ENCODE data around the gene GALM. TPM values are rescaled to one million over a fixed set of nuclear protein-coding genes. Genes with fewer than 3 reads are reported as not detected.

Gene GALM
- total RNA-seq, 1 experiment from 2014 or later: 10.0 TPM

GRCh38 chr2:38683766-38684165, 17.9 kb downstream of the GALM start:
- Histone ChIP-seq H3K4me2 (ENCODE audit: insufficient read depth, insufficient read length, low read length) (no peak overlapping the region), H4K5ac (ENCODE audit: insufficient read length, low read depth, low read length) (no peak overlapping the region), H2BK5ac (ENCODE audit: insufficient read length, low read length) (no peak overlapping the region), H3K79me2 (ENCODE audit: insufficient read depth, low read length) (no peaks in the 10 kb centered on the region), H3K14ac (ENCODE audit: insufficient read depth, low read length) (no peak overlapping the region), H3K27ac (ENCODE audit: insufficient read length, low read depth, low read length) (no peak overlapping the region), H3T11ph (ENCODE audit: low read length) (no peak overlapping the region), H3K4ac (ENCODE audit: low read depth, low read length) (no peak overlapping the region), H2AFZ (ENCODE audit: low read length) (no peak overlapping the region), H3K27me3 (ENCODE audit: insufficient read depth, low read length) (no peaks in the 10 kb centered on the region), H3K18ac (ENCODE audit: insufficient read length, low read depth, low read length) (no peak overlapping the region), H3K23me2 (ENCODE audit: insufficient read length, low read depth, low read length, poor library complexity, severe bottlenecking) (no peaks in the 10 kb centered on the region), H2BK20ac (ENCODE audit: low read depth, low read length, poor library complexity, severe bottlenecking) (no peak overlapping the region), H2BK12ac (ENCODE audit: insufficient read length, low read depth, low read length) (no peak overlapping the region), H3K4me1 (ENCODE audit: insufficient read depth, low read length) (no peaks in the 10 kb centered on the region), H3K23ac (ENCODE audit: insufficient read length, low read depth, low read length) (no peak overlapping the region), H2BK120ac (ENCODE audit: low read depth, low read length, poor library complexity, severe bottlenecking) (no peak overlapping the region), H3K9ac (ENCODE audit: extremely low read depth, insufficient read length, low read length) (no peak overlapping the region), H3K9me3 (ENCODE audit: control insufficient read depth, low read depth, low read length) (no peaks in the 10 kb centered on the region), H2BK15ac (ENCODE audit: low read depth, low read length) (no peak overlapping the region), H4K20me1 (ENCODE audit: control insufficient read depth, insufficient read depth, insufficient read length) (no peaks in the 10 kb centered on the region), H3K56ac (ENCODE audit: insufficient read length, low read depth, low read length) (no peak overlapping the region), H2AK5ac (ENCODE audit: insufficient read length, low read length) (no peak overlapping the region), H3K79me1 (ENCODE audit: insufficient read depth, low read depth, low read length, poor library complexity, severe bottlenecking) (no peaks in the 10 kb centered on the region), H4K8ac (replicated peaks; ENCODE audit: insufficient read length, low read depth, low read length) (no peak overlapping the region), H4K91ac (ENCODE audit: insufficient read length, low read depth, low read length) (no peak overlapping the region)
- Mint-ChIP-seq H3K9me3 (no peaks in the 10 kb centered on the region), H3K27ac (no peak overlapping the region), H3K36me3 (ENCODE audit: insufficient read depth in 1 of 3, low read depth in 3 of 3) (peaks cover 0 to 41% (median 16%) of the 10 kb centered on the region in 3 experiments; a peak in 6 of 7 replicates), H3K27me3 (ENCODE audit: low read depth) (no peaks in the 10 kb centered on the region), H3K4me3 (no peak overlapping the region), H3K4me1 (no peaks in the 10 kb centered on the region)
- TF ChIP-seq CTCF (conservative IDR thresholded peaks at IDR 0.05): no peak
- no peak for DNase-seq
- WGBS (ENCODE audit: extremely low coverage, insufficient read length, low lambda C conversion rate): no CpG with 5 or more reads among the region's 7 CpGs

Measured in H9 (cell line).